Measurements from ENCODE around the gene FH. TPM values are rescaled to one million over a fixed set of nuclear protein-coding genes. Genes with fewer than 3 reads are reported as not detected.

Gene FH
- total RNA-seq, 1 donor from 2014 or later = 224 TPM

DNA sequence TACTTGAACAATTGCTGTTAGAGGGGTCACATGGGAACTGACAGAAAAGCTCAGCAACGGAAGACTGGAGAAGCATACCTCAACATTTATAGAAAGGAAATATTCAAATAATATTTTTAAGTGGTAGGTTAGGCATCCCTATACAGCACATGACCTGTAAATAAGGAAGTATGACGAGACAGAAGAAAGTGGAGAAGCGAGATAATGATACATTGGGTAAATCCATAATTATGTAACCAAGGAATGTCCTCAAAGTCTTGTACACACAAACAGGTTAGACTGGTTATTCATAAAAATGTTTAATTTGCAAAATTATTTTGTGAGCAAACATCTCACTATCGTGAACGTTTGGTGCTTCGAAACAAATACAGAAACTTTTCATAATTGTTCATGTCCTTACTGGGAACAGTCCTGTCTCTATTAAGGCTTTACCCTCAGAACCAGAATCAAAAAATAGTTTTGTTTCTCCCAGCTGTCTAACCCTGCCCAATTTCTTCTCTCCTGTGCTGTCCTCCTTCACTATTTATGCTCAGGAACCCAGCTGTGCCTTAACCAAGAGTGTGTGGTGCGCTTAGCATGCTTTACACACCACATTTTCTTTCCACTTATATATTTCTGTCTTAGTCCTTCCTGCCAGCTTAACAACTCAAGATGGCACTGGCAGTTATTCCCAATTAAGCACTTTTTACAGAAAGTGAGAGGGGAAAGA is 22.8 kb upstream of the FH start:
- H3K4me1 ChIP-seq = no peaks in the 10 kb centered on the region
- H3K27me3 ChIP-seq (ENCODE audit: low read depth) = peaks cover 17% of the 10 kb centered on the region
- no peak for DNase-seq
- TF ChIP-seq, protein P1, sequence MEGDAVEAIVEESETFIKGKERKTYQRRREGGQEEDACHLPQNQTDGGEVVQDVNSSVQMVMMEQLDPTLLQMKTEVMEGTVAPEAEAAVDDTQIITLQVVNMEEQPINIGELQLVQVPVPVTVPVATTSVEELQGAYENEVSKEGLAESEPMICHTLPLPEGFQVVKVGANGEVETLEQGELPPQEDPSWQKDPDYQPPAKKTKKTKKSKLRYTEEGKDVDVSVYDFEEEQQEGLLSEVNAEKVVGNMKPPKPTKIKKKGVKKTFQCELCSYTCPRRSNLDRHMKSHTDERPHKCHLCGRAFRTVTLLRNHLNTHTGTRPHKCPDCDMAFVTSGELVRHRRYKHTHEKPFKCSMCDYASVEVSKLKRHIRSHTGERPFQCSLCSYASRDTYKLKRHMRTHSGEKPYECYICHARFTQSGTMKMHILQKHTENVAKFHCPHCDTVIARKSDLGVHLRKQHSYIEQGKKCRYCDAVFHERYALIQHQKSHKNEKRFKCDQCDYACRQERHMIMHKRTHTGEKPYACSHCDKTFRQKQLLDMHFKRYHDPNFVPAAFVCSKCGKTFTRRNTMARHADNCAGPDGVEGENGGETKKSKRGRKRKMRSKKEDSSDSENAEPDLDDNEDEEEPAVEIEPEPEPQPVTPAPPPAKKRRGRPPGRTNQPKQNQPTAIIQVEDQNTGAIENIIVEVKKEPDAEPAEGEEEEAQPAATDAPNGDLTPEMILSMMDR (IDR thresholded peaks at IDR 0.05; ENCODE audit: borderline replicate concordance) = no peak
- intact Hi-C loops (cut with micrococcal nuclease) = no loop called here
- H3K4me3 ChIP-seq = no peak overlapping the region
- no peaks in the 10 kb centered on the region for H3K9me3 ChIP-seq (replicated peaks)
- H3K27ac ChIP-seq (replicated peaks) = no peak overlapping the region
- no peaks in the 10 kb centered on the region for H3K36me3 ChIP-seq

DNA sequence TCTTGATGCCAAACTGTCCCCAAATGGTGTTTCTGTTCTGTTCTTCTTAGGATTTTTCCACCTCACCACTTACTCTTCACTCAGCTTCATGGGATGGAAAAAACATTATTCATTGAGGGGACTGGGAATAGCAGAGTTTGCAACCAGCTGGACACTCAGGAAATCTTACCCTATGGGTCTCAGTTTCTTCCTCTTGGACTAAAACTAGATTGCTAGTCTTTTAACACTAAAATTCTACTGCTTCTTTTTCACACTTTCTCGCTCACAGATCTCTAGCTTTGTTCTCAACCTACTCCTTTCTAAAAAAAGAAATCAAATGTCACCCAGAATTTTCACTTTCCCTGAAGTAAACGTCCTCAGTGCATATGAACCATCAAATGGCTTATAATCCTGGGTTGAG is 17.4 kb upstream of the FH start:
- H3K27me3 ChIP-seq (ENCODE audit: low read depth) = peaks cover 31% of the 10 kb centered on the region
- H3K9me3 ChIP-seq (replicated peaks) = no peaks in the 10 kb centered on the region
- H3K4me1 ChIP-seq = no peaks in the 10 kb centered on the region
- H3K4me3 ChIP-seq = no peak overlapping the region
- DNase-seq = no peak
- TF ChIP-seq, protein P1 (IDR thresholded peaks at IDR 0.05; ENCODE audit: borderline replicate concordance) = no peak
- H3K36me3 ChIP-seq = no peaks in the 10 kb centered on the region
- intact Hi-C loops (cut with micrococcal nuclease) = loop anchor here (10.0 kb wide), 1 partner anchor 88 kb away; no protein-coding TSS in a partner anchor
- no peak overlapping the region for H3K27ac ChIP-seq (replicated peaks)

DNA sequence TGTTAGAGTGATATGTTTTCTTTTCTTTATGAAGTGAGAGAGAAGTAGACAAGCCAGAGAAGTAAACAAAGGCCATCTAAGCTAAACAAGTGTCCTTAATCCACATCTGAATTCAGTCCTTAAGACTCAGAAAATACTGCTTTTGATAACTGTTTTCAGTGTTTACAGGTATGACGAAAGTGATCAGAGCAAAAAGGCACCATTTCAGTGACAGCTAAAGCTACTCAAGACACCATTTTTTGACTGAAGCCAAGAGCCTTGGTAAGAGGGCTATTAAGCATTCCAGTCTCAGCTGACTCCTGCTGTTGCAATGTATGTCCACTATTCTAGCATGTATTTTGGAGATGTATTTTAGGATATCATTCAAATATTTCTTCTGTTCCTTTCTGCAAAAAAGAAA is 16.7 kb upstream of the FH start:
- no peak for DNase-seq
- no peak overlapping the region for H3K27ac ChIP-seq (replicated peaks)
- peaks cover 31% of the 10 kb centered on the region for H3K27me3 ChIP-seq (ENCODE audit: low read depth)
- no peak overlapping the region for H3K4me3 ChIP-seq
- intact Hi-C loops (cut with micrococcal nuclease) = loop anchor here (10.0 kb wide), 1 partner anchor 88 kb away; no protein-coding TSS in a partner anchor
- H3K4me1 ChIP-seq = no peaks in the 10 kb centered on the region
- TF ChIP-seq, protein P1 (IDR thresholded peaks at IDR 0.05; ENCODE audit: borderline replicate concordance) = no peak
- no peaks in the 10 kb centered on the region for H3K9me3 ChIP-seq (replicated peaks)
- no peaks in the 10 kb centered on the region for H3K36me3 ChIP-seq

DNA sequence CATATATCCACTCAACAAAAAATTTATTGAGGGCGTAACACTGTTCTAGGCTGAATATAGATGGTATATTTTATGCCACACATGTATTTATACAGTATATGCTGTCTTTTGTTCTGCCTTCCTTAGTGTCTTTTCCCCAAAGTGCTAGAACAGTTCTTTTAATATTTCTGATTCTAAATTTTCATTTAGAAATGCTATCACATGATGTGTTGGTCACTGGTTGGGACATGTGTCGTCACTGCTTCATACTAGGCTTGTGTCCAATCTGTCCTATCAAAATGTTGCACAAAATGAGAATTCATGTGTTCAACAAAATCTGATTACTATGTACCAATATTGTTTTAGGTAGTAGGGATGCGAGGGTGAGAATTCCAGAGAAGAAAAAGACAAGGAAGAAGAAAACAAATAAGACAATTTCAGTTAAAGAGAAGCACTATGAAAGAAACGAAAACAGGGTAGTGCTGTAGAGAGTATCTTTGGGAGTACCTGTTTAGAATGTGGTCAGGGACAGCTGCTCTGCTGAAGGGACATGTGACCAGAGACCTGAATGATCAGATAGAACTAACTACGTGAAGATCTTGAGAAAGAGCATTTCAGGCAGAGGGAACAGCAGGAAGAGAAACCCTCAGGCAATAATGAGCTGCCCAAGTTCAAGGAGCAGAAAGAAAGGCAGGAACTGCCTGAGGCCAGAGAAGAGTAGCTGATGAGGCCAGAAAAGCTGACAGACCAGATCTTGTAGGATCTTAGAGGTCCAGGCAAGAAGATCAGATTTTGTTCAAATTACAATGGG is 14.0 kb upstream of the FH start:
- Histone ChIP-seq H3K9me3 (replicated peaks) (no peaks in the 10 kb centered on the region), H3K27ac (replicated peaks) (no peak overlapping the region), H3K4me3 (no peak overlapping the region), H3K27me3 (ENCODE audit: low read depth) (peaks cover 27% of the 10 kb centered on the region), H3K36me3 (no peaks in the 10 kb centered on the region), H3K4me1 (no peaks in the 10 kb centered on the region)
- intact Hi-C loops (cut with micrococcal nuclease) = loop anchor here (10.0 kb wide), 1 partner anchor 91 kb away; no protein-coding TSS in a partner anchor
- TF ChIP-seq, protein P1 (IDR thresholded peaks at IDR 0.05; ENCODE audit: borderline replicate concordance) = no peak
- DNase-seq = no peak

DNA sequence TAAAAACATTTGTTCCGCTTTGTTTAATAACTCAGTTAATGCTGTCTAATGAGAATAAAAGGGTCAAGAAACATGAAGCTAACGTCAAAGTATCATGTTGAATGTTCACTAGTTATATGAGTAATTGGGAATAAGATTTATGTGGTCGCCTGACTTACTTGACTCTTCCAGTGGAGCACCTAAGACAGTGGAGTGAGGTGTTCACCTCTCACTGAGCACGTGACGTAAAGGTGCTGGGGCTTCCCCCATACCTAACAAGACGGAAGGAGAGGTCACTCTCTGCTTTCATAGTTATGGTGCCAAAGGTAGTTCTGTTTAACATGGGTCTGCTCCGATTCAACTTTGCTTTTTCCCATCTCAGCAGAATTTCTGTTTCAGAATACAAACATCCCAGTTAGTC is 13.3 kb upstream of the FH start:
- TF ChIP-seq, protein P1 (IDR thresholded peaks at IDR 0.05; ENCODE audit: borderline replicate concordance) = no peak
- Histone ChIP-seq H3K4me3 (no peak overlapping the region), H3K27me3 (ENCODE audit: low read depth) (peaks cover 27% of the 10 kb centered on the region), H3K4me1 (no peaks in the 10 kb centered on the region), H3K9me3 (replicated peaks) (no peaks in the 10 kb centered on the region), H3K36me3 (no peaks in the 10 kb centered on the region), H3K27ac (replicated peaks) (no peak overlapping the region)
- intact Hi-C loops (cut with micrococcal nuclease) = loop anchor here (10.0 kb wide), 1 partner anchor 92 kb away; no protein-coding TSS in a partner anchor
- no peak for DNase-seq
